Activated CD4-positive, alpha-beta T cell treated with anti-CD3 and anti-CD28 coated beads, Interleukin-10, Interleukin-2, amounts not matched to agents 100 ng/mL and 50 ng/mL, durations not matched to agents 16 hours and 8 hours (primary cell): ENCODE measurements around the gene AFTPH.

ENCODE experiments used
- DNase-seq: peaks from one replicate; pipeline ENCODE4 v3.0.0-alpha.2; 2020

AFTPH gene

GRCh38 chr2:64523666-64524603 is at the start of gene AFTPH:
Gene AFTPH (plus strand): TSS chr2:64524328. CDS start chr2:64551475, 27,147 bp downstream.
- peak; percentile 100 for DNase-seq

- no peak for DNase-seq
These were observed 49.5 kb upstream of the AFTPH start for GRCh38 chr2:64474636-64475035.

- no peak for DNase-seq
These were observed 47.1 kb upstream of the AFTPH start for GRCh38 chr2:64477037-64477436.

DNA sequence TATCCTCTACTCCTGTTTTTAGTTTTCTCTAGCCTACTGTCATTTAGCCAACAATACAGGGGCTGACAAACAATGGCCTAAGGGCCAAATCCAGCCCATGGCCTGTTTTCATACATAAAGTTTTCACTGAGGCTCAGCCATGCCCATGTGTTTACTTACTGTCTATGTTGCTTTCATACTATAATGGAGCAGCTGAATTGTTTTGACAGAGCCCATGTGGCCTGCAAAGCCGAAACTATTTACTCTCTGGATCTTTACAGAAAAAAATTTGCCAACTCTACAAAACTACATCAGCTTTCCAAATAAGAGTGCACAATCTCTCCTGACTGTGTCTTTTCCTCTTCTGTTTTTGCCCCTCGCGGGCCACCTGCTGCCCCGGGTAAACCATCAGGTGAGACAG is 46.1 kb upstream of the AFTPH start:
- DNase-seq = no peak

DNA sequence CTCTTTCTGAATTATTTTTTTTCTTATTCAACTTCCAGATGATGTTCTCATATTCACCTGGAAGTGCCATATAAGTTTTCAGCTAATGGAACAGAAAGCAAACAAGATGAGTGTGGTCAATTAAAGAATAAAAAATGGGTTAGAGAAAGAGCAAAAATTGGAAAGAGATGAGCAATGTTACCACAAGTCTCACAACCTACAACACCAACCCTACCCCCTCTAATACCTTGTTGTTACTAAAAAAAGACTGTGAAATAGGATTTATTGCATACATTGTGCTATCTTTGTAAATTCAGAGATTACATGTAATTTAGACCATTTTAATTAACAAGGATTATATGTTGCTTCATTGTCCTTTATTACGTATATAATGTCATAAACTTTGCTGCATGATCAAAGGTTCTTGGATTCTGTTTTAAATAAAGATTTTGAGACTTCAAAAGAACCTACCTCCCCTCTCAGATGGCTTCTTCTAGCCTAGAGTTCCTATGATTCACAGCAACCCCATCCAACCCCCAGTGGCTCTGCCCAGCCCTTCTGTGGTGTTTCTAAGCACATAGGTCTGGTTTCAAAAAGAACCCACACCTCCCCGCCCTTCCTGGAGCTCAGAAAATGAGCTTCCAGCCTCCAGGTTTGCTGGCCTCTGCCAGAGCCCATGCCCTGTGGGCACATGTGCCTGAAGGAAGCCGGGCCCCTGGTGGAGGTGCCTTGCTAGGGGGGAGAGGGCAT is 45.5 kb upstream of the AFTPH start:
- DNase-seq = no peak

GRCh38 chr2:64479259-64480117 is 44.6 kb upstream of the AFTPH start:
- DNase-seq = no peak

- DNase-seq = no peak
These were observed 42.5 kb upstream of the AFTPH start for GRCh38 chr2:64481665-64482064.

DNA sequence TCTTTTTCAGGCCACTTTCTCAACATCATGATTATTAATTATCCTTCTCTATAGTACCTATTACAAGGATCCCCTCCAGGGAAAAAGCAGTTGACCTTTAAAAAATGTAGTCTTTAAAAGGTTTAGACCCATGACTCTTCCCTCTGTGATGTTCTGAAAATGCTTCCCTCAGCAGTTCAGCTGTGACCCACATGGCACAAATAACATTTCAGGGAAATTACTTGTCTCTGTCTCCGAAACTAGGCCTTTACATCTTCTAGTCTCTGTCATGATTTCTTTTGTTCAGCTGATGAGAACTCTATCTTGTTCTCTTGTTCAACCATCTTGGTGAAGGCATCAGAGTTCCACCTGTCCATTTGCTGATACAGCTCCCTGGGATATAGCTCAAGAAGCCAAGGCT is 41.9 kb upstream of the AFTPH start:
- no peak for DNase-seq

DNA sequence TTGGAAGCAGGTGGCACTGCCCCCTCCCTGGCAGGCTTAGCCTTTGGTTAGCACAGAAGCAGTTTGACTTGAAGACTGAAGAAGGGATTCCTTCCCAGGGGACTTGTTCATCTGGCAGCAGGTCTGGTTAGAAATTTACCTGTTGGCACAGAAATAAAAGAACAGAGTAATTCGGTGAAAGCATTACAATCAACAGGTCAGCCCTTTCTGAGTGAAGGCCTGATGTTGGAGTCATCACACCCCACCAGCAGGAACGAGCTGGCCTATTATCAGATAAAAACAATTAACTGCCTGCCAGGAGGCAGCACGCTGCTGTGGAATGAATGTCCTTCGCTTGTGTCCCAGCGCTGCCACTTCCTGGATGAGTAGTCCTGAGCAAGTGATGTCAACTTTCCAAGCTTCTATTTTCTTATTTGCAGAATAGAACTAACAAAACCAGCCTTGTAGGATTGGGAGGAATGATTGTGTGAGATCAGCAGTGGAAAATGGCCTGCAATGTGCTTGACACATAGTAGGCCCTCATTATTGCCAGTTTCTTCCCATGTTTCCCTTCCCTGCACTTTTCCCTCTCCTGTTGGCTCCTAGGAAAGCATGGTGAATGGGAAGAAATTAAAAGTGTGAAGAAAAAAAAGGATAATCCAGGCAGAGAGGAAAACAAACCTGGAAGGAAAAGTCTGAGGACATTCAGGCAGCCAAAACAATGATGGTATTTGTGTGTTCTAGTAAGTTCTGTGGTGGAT is 41.2 kb upstream of the AFTPH start:
- no peak for DNase-seq

GRCh38 chr2:64485331-64485730 is 38.8 kb upstream of the AFTPH start:
- no peak for DNase-seq

GRCh38 chr2:64485961-64486360 is 38.2 kb upstream of the AFTPH start:
- no peak for DNase-seq

DNA sequence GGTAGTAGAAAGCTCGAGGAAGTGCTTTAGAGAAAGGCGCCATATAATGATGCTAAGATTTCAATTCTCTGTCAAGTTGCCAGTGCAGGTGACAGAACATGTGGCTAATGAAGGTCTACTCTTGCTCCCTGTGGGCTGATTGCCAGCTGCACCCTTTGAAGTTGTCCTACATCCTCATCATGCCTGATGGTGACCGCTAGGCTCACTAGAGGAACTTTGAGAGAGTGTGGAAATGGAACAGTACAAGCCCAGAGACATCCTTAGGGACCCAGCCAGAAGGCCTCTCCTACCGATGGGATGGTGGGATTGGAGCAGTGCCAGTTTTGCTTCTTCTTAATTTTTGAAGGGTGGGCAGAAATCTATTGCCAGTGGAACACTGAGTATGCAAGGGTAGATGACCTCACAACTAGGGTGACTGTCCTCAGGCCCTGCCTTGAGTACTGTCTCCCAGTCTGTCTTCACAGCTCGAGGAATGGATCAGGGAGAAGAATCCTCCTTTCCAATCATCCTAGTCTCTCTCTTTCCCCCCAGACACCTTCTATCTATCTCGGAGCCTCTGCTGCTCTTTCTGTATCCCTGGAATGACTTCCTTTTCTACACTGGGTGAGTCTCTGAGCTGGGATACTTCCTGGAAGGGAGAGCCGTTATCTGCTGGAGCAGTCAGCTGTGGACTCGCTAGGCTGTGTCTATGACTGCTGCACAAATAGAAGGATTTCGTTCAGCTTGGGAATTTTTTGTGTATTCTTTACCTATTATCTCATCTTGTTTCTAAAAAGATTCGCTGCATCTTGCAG is 36.7 kb upstream of the AFTPH start:
- no peak for DNase-seq

- DNase-seq = peak; percentile 75
These were observed 35.8 kb upstream of the AFTPH start for GRCh38 chr2:64488050-64488974.

- no peak for DNase-seq
These were observed 34.9 kb upstream of the AFTPH start for GRCh38 chr2:64489081-64489751.

DNA sequence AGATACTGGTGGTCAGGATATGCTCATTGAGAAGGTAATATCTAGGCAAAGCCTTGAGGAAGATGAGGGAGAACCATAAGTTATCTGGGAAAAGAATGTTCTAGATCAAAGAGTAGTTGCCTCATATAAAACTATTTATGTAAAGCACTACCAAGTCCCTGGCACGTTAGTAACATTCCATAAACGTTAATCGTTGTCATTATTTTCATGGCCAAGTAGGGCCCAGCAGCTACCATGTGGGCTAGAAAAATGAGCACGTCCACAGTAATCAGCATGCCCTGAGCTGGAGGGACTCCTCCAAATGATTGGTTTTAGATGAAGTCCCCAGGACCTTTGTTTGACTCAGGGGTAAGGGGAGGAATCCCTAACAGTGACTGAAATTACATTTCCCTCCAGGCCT is 32.7 kb upstream of the AFTPH start:
- DNase-seq = no peak

- no peak for DNase-seq
These were observed 31.9 kb upstream of the AFTPH start for GRCh38 chr2:64492272-64492671.

DNA sequence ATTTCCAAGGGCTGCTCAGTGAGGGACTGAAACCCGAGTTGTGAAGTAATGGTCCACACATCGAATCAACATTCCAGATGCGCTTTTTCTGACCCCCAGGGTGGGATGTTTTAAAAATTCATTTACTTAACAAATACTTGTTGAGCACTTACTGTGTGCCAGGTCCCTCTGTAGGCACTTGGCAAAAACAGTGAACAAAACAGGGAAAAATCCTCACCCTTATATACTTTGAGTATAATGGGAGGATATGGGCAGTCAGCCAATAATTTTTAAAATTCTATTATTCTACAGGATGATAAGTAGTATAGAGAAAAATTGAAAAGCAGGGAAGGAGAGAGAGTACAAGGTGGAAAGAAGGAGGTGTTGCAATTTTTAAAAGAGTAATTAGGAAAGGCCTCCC is 31.3 kb upstream of the AFTPH start:
- no peak for DNase-seq

DNA sequence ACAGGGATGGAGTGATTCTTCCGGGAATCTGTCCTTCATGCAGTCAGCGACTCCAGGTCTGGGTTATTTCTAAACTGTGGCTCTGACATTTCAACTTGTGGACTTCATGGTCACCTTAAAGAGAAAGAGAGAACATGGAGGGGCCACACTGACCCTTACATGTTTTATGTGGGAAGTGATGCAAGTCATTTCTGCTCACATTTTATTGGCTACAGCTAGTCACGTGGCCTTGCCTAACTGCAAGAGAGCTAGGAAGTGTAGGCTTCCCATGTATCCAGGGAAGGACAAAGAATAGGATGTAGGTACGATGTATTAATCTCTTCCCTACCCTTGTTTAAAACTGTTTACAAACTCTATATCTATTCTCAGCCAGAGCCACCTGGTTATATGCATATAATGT is 30.3 kb upstream of the AFTPH start:
- no peak for DNase-seq

DNA sequence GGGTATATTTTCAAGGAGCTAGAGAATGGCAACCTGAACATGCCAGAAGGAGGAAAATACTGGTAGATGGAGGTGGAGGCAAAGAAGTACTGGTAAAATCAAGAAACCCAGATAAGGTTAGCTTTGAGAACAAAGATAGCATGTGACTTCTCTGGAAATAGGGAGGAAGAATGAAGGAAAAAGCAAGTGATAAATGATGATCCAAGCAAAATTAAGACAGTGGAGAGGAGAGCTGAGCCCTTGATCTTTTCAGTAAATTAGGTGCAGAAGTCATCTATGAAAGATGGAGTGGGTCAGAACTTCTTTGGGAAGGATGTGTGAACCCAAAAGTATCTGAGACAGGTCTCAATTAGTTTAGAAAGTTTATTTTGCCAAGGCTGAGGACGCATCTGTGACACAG is 25.7 kb upstream of the AFTPH start:
- no peak for DNase-seq

DNA sequence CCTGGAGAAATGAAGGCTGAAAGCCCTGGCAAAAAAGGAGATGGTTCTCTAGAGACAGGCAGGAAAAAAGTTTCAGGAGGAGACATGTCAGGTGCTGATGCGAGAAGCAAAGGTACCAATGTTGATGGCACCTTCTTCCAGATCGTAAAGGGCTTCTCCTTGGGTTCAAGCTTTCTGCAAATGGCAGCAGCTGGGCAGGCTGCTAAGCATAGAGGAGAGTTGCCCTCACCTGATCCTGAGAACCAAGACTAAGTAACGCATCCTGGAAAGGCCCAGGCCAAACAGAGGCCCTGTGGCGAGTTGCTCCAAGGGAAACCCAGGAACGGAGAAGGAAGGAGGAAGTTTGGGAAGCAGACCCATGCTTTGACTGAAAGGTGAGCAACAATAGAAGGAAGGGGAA is 23.6 kb upstream of the AFTPH start:
- DNase-seq = no peak
